SHP77 (cell line): ENCODE measurements around the gene ELAVL4.

Experiments
- DNase-seq, 2 experiments: peaks; one replicate each; lab custom pipeline; 2025; lab: John Stamatoyannopoulos, UW

ELAVL4 gene

GRCh38 chr1:50108497-50109059, at the start of gene ELAVL4:
TSS of gene ELAVL4 (plus strand) at chr1:50108920. CDS start at chr1:50109190, 270 bp downstream.
- DNase-seq = peak; percentile 87 to 88

- peak; percentile 58 to 60 for DNase-seq
Observed at GRCh38 chr1:50060279-50060678, 48.4 kb upstream of the ELAVL4 start.

- no peak for DNase-seq
Observed at GRCh38 chr1:50066806-50067205, 41.9 kb upstream of the ELAVL4 start.

GRCh38 chr1:50074931-50075330, 33.8 kb upstream of the ELAVL4 start:
- DNase-seq = no peak

- DNase-seq = no peak
Observed at GRCh38 chr1:50077273-50077672, 31.4 kb upstream of the ELAVL4 start.

GRCh38 chr1:50080904-50081586, 27.7 kb upstream of the ELAVL4 start:
- DNase-seq = peak; percentile 78 to 79

GRCh38 chr1:50084389-50084788, 24.3 kb upstream of the ELAVL4 start:
- no peak for DNase-seq

GRCh38 chr1:50091068-50091467, 17.7 kb upstream of the ELAVL4 start:
- DNase-seq = no peak

GRCh38 chr1:50095716-50096115, 13.0 kb upstream of the ELAVL4 start:
- DNase-seq = no peak

GRCh38 chr1:50097021-50097679, 11.6 kb upstream of the ELAVL4 start:
- no peak for DNase-seq

GRCh38 chr1:50097791-50098190, 10.9 kb upstream of the ELAVL4 start:
- no peak for DNase-seq

GRCh38 chr1:50098591-50099021, 10.1 kb upstream of the ELAVL4 start:
- DNase-seq = no peak

GRCh38 chr1:50099654-50100053, 9.1 kb upstream of the ELAVL4 start:
- DNase-seq = no peak

- no peak for DNase-seq
Observed at GRCh38 chr1:50103615-50104081, 5.1 kb upstream of the ELAVL4 start.

- DNase-seq = peak; percentile 43 to 56
Observed at GRCh38 chr1:50105433-50105832, 3.3 kb upstream of the ELAVL4 start.

- DNase-seq = no peak
Observed at GRCh38 chr1:50106095-50106761, 2.5 kb upstream of the ELAVL4 start.

GRCh38 chr1:50109116-50109515, 396 bp downstream of the ELAVL4 start:
- no peak for DNase-seq

- peak; percentile 69 to 74 for DNase-seq
Observed at GRCh38 chr1:50109647-50110075, 941 bp downstream of the ELAVL4 start.

GRCh38 chr1:50110151-50110550, 1.4 kb downstream of the ELAVL4 start:
- peak; percentile 60 to 69 for DNase-seq

GRCh38 chr1:50110656-50111055, 1.9 kb downstream of the ELAVL4 start:
- DNase-seq = peak; percentile 88 to 94

- DNase-seq = no peak
Observed at GRCh38 chr1:50111503-50111902, 2.8 kb downstream of the ELAVL4 start.

GRCh38 chr1:50112193-50112592, 3.5 kb downstream of the ELAVL4 start:
- no peak for DNase-seq
